ENCODE measurements around the gene GUCA2A.

Gene GUCA2A

DNA sequence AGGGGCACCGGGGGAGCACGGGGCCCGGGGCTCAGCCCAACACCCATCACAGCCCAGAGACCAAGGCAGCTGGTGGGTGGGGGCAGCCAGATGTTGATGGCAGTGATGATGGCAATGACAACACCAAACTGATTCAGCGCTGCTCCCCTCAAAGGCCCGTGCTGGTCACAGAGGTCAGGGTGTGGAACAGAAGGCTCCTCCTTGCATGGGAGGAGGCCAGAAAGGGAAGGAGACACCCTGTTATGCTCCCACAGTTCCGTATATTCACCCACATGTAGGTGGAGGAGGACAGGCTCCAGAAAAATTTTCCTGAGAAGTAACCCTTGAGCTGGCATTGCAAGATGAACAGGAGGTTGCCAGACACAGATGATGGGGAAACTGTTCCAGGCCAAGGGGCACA is 10.9 kb downstream of the GUCA2A start:
- no peak for DNase-seq (ENCODE audit: low read depth)
- H3K4me3 ChIP-seq (ENCODE audit: low read depth, low read length), result no peak overlapping the region
- TF ChIP-seq, protein P1, sequence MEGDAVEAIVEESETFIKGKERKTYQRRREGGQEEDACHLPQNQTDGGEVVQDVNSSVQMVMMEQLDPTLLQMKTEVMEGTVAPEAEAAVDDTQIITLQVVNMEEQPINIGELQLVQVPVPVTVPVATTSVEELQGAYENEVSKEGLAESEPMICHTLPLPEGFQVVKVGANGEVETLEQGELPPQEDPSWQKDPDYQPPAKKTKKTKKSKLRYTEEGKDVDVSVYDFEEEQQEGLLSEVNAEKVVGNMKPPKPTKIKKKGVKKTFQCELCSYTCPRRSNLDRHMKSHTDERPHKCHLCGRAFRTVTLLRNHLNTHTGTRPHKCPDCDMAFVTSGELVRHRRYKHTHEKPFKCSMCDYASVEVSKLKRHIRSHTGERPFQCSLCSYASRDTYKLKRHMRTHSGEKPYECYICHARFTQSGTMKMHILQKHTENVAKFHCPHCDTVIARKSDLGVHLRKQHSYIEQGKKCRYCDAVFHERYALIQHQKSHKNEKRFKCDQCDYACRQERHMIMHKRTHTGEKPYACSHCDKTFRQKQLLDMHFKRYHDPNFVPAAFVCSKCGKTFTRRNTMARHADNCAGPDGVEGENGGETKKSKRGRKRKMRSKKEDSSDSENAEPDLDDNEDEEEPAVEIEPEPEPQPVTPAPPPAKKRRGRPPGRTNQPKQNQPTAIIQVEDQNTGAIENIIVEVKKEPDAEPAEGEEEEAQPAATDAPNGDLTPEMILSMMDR (IDR thresholded peaks at IDR 0.05; ENCODE audit: control insufficient read depth, extremely low read depth, insufficient read depth), result no peak

DNA sequence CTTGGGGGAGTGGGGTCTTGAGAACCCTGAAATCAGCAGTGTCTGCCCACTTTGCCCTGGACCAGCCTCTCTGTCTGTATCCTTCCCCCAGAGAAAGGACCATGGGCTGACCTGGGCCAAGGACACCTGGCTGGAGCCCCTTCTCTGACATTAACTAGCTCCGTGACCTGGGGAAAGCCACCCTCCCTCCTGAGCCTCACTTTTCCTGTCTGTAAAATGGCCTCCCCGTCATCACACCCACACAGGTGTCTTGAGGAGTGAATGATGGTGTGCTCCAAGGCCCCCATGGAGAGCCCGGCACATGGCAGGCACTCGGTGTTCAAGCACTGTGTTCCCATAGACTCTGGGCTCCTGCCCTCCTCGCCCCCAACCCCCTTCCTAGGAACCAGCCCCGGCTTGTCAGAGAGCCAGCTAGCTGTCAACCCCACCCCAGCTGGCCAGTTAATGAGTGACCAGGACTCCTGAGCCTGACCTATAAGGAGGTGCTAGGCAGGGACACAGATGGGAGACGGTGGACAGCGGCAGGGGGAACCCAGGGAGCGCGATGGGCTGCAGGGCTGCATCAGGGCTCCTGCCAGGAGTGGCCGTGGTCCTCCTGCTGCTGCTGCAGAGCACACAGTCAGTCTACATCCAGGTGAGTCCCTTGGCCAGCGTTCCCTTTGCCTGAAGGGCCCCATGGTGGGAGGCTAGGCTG is 11.5 kb downstream of the GUCA2A start, which contains the start of gene GUCA2B:
GUCA2B (plus strand) TSS at position 504 of the 694 bp plus-strand sequence; CDS start at position 545, 41 bp downstream.
- TF ChIP-seq, protein P1 (IDR thresholded peaks at IDR 0.05; ENCODE audit: control insufficient read depth, extremely low read depth, insufficient read depth), result no peak
- no peak for DNase-seq (ENCODE audit: low read depth)
- H3K4me3 ChIP-seq (ENCODE audit: low read depth, low read length), result no peak within 1 kb of the TSS

DNA sequence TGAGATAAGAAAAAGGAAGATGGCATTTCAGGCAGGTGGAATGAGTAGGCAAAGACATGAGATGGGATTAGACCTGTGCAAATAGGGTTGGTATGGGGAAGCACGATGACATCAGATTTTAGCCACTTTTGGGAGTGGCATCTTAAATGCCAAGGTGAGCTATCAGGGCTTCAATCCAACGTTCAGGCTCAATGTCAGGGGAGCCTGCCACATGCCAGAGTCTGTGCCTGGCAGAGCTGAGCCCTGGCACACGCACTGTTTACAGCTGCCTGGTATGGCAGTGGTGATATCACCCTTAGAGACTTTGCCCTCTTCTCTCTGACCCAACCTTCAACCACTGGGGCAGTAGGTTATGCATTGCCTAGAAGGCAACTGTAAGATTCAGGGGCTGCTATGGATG is 12.4 kb downstream of the GUCA2A start:
- no peak for DNase-seq (ENCODE audit: low read depth)
- no peak overlapping the region for H3K4me3 ChIP-seq (ENCODE audit: low read depth, low read length)
- TF ChIP-seq, protein P1 (IDR thresholded peaks at IDR 0.05; ENCODE audit: control insufficient read depth, extremely low read depth, insufficient read depth), result no peak

DNA sequence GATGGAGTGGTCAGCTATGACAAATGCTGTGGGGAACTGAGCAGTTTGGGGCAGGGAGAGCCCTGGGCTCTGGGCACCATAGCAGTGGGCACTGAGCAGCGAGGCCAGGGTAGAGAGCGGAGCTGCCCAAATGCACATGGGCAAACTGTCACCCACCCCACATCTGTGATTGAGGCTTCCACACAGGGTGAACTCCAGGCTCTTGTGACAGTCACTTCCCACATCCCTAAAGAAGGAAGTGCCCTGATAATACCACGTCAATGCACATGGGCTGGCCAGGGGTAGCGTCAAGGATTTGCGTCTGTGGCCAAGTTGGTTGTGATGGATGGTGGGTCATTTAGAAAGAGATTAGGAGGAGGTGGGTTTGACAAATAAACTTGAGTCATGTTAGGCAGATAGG is 13.9 kb downstream of the GUCA2A start:
- TF ChIP-seq, protein P1 (IDR thresholded peaks at IDR 0.05; ENCODE audit: control insufficient read depth, extremely low read depth, insufficient read depth), result no peak
- H3K4me3 ChIP-seq (ENCODE audit: low read depth, low read length), result no peak overlapping the region
- DNase-seq (ENCODE audit: low read depth), result no peak

DNA sequence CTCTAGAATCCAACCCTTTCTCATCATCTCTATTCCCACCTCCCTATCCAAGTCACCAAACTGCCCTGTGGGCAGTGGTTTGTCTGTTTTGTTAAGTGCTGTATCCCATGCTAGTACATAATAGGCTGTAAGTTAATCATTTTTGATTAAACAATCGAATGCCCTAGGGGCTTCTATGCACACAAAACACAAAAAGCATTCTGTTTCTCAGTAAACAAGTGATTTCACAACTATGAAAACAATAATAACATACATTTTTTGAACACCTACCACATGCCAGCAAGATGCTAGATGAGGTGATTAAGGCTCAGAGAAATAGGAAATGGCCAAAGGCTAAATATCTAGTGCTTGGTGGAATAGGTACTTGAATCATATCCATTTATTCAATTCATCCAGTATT is 16.4 kb downstream of the GUCA2A start:
- H3K4me3 ChIP-seq (ENCODE audit: low read depth, low read length), result no peak overlapping the region
- DNase-seq (ENCODE audit: low read depth), result no peak
- TF ChIP-seq, protein P1 (IDR thresholded peaks at IDR 0.05; ENCODE audit: control insufficient read depth, extremely low read depth, insufficient read depth), result no peak

DNA sequence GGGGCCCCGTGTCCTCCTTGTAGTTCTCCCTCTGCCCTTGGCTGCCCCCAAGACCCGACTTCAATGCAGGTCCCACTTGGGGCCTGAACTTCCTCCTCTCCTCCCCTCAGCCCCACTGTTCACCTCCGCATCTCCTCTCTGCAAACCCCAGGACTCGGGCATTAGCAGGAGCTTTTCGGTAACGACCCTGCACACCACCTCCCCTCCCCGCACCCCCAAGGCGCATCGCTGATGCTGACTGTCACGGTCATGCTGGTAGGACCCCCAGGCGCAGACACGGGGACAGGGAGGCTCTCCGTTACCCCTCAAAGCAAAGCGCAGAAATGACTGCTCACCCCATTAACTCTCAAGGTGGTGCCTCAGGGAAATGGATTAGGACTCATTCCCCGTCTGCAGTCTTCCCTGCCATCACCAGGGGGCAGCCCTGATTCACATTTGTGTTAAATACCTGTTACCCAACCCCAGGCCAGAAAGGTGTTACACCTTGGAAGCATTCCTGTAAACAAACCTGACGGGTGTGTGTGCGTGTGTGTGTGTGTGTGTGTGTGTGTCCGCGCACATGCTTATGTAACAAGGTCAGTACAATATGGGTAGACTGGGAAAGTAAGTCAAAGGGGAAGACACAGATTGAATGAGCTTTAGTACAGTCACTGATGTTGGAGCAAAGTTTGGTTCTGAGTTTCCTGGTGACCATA is 17.8 kb downstream of the GUCA2A start:
- no peak overlapping the region for H3K4me3 ChIP-seq (ENCODE audit: low read depth, low read length)
- peak; percentile 92 for DNase-seq (ENCODE audit: low read depth)
- TF ChIP-seq, protein P1 (IDR thresholded peaks at IDR 0.05; ENCODE audit: control insufficient read depth, extremely low read depth, insufficient read depth), result peak; percentile 99

Data from LNCaP clone FGC (cell line).